ENCODE data around the gene SEC31B.

DNA sequence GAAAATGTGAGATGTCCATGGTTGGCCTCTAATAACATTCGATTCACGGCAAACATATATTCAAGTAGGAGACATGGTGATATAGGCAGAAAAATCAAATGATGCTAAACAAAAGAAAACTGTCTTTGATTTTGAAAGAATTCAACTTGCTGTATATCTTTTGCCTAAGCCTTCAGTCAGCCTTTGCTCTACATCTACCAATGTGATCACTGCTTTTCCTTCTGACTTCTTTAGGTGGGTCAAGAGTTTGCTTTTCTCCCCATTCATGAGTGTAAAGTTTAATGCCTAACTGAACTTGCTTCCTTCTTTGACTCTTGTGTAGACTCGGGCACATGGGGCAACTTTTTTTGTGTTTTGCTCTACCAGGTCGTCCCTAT lies 15.7 kb upstream of the SEC31B start:
- TF ChIP-seq, protein P1, sequence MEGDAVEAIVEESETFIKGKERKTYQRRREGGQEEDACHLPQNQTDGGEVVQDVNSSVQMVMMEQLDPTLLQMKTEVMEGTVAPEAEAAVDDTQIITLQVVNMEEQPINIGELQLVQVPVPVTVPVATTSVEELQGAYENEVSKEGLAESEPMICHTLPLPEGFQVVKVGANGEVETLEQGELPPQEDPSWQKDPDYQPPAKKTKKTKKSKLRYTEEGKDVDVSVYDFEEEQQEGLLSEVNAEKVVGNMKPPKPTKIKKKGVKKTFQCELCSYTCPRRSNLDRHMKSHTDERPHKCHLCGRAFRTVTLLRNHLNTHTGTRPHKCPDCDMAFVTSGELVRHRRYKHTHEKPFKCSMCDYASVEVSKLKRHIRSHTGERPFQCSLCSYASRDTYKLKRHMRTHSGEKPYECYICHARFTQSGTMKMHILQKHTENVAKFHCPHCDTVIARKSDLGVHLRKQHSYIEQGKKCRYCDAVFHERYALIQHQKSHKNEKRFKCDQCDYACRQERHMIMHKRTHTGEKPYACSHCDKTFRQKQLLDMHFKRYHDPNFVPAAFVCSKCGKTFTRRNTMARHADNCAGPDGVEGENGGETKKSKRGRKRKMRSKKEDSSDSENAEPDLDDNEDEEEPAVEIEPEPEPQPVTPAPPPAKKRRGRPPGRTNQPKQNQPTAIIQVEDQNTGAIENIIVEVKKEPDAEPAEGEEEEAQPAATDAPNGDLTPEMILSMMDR (IDR thresholded peaks at IDR 0.05), result no peak
- no peak for TF ChIP-seq POLR2A (IDR thresholded peaks at IDR 0.05)

All from lower leg skin (tissue), 3 donors.